ENCODE data around the gene TNS3.

Gene TNS3

DNA sequence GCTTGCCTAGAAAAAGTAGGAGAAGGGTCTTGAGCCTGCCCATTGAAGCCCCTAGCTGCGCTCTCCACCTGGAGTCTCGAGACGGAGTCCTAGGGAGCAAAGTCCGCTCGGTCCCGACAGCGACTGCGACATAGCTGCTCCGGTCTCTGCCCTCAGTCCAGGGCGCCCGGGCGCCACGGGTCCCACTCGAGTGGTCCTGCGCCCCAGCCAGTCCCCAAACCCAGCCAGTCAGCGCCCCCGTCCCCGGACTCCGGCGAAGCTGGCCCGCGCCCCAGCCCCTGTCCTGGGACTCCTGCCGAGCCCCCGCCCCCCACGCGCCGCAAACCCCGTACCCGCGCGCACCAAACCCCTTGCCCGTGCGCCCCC lies 490 bp downstream of the TNS3 start:
- no peak for DNase-seq (ENCODE audit: low spot score)

DNA sequence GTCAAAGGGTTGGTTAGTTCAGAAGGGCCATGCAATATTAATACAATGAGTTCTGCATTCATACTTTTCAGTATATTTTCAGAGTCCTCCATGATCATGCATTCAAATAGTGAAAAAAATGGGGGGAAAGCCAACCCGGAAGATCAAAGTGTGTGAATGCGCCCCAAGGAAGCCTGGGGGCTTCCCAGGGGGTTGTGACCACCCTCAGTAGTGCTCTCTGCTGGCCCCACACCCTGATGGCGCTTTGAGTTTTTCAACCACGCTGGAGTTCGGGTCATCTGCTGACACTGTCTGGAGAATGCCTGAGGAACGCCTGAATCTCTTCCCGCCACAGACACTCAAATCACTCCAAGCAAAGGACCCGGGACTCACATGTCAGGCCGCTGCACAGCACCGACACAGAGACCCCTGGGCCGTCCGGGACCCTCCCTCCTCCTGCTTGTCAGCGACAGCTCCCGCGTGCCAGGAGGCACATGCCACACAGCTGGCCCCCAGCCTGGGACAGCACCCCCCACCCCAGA lies 1.0 kb downstream of the TNS3 start:
- DNase-seq (ENCODE audit: low spot score), result no peak

DNA sequence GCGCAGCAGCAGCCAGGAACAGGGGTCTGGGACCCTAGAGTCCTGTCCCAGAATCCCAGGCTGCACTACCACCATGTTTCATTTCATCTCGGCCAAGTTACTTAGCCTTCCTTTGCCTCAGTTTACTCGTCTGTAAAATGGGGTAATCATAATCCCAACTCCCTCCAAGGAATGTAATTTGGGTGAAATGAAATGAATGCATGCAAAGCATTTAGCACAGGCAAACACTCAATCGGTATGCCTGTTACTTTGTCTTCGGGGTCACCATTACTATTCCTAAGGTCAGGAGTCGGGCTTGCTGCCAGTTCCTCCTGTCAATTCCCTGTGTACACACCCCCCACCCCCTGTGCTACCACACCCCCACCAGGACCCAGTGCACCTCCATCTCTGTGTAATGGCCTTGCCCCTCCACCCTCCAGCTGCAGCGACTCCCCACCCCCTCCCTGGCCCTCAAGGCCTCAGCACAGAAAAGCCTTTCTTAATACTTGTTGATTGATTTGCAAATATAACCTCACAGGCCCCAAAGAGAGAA lies 1.7 kb downstream of the TNS3 start:
- no peak for DNase-seq (ENCODE audit: low spot score)

DNA sequence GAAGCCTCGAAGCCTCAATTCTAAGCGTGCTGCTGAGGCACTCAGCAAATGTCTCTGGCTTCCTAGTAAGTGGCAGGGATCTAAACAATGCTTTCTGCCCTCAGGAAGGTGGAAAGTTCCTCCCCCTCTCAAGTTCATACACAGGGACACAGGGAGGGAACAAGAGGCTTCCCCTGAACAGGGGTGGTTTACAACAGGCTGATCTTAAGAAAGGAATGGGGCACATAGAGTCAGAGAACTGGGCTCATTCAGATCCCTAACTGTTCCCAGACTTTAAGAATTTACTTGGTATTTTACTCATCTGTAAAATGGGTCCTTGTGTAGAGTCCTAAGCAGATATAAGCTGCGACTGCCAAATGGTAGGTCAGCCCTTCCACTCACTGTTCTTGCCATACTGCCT lies 2.5 kb downstream of the TNS3 start:
- no peak for DNase-seq (ENCODE audit: low spot score)

DNA sequence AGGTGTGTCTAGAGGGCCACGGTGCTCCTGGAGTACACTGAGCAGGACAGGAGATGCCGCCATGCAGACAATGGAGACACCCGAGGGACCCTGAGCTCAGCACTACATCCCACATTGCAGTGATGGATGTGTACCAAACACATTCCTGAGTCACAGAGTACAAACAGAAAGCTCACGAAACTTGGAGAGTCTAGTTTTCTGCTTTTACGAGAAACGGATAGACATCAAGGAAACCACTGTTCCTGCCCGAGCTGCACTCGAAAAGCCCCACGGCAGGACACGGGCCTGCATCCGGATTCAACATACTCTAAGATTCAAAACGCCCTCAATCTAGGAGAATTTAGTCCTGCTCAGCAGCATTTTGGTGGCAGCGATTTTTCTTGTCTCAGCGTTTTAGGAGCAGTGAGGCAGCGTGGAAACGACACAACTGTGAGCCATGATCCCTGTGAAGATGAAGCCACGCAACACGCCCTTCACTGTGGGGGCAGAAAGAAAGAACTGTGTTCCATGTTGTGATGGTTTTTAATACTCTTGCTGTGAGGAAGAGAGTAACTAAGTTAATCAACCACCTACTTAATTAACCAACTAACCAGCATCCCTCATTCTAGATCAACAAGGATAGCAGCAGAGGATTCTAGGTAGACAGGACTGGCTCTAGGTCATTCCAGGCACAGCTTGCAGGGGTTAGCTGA lies 3.2 kb downstream of the TNS3 start:
- DNase-seq (ENCODE audit: low spot score), result no peak

DNA sequence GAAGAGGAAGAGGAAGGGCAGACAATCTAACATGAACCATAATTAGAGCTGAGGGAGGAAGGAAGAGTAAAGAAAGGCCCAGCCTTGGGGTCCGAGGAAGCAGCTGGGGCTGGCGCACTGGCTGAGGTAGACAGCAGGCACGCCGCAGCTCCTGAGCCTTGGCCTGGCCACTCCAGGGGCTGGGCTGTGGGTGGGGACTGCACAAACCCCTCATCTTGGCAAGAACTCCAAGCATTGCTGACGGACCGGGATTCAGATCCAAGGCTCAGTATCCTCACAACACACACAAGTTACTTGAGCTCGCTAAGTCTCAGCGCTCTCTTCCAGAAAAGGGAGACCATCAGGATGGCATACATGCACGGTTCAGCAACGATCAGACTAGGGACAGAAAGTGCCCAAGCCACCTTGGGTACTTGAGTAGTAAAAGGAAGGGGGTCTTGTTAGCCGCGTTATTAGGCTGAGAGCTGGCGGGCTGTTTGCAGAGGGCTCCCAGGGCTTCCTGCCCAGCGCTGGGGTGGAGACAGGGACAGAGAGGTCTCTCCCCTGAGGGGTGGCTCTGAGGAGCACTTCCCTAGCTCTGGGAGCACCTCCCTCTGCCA lies 4.5 kb downstream of the TNS3 start:
- peak; percentile 82 for DNase-seq (ENCODE audit: low spot score)

DNA sequence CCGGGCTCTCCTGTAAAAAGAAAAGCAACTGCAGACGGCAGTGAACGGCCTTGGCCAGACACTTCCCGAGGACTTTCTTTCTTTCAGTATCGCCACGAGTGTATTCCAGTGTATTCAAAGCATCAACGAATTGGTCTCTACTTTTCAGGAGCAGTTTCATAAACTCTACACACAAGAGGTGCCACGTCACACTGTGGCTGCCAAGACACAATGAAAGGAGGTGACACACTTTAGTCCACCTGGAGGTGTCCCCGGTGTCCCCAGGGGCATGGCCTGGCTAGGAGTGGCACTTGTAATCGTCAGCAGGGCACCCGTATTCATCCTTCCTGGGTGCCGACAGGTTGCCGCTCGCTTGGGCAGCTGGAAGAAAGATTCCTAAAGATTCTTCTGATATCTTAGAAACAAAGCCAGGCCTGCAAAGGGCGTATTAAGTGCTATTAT lies 5.0 kb downstream of the TNS3 start:
- DNase-seq (ENCODE audit: low spot score), result no peak

DNA sequence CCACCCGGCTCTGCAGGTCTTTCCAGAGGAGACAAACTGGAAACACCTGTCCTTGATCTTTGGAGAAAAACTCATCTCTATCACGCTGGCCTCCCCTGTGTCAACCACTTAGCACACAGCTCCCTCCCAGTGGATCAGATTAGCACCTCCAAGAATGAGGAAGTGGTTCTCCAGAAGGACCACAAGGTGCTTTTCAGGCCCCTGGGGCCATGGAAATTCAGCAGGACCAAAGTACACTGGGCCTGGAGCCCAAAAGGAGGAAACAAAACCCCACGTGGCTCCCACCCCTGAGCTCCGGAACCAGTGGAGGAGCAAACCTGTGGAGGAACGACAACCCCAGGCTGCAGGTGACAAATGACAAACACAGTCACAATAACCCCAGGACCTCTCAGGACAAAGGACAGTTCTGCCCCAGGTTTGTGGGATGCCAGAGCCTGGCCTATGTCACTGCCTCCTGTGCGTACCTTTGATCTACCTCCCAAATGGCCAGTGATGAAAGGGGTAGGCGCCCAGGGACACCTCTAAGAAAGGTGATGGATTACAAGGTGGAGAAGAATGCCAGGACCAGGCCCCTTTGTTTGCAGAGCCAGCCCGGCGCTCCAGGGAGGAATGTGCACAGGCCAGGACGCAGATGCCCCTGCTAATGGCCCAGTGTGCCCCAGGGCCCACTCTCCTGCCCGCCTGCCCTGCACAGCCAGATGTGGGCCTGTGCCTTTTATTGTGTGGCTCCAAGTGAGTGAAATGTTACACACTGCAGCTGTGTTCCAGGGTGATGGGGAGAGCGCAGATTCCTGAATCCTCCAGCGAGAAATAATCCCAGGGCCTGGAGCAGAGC lies 5.7 kb downstream of the TNS3 start:
- DNase-seq (ENCODE audit: low spot score), result peak; percentile 90

DNA sequence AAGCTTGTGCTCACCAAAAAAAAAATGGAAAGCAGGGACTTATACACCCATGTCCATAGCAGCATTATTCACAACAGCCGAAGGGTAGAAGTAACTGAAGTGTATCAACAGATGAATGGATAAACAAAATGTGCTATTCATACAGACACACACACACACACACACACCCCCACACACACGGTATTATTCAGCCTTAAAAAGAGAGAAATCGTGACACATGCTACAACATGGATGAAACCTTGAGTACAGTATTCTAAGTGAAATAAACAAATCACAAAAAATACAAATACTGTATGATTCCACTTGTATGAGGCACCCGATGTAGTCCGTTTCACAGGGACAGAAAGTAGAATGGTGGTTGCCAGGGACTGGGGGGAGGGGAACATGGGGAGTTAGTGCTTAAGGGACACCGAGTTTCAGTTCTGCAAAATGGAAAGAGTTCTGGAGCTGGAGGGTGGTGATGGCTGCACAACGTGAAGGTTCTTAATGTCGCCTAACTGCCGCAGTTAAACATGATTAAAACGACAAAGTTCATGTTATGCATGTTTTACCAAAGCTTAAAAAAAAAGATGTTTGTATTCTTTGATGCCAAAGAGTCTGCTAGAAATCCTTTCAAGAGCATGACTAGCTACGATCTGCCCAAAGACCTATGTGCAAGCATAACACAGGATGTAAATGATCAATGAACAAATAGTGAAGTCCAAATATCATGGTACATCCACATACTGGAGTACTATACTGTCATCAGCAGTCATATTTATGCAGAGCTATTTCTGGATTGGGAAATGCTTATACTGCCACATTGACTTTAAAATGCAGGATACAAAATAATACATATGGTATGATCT lies 7.2 kb downstream of the TNS3 start:
- no peak for DNase-seq (ENCODE audit: low spot score)

DNA sequence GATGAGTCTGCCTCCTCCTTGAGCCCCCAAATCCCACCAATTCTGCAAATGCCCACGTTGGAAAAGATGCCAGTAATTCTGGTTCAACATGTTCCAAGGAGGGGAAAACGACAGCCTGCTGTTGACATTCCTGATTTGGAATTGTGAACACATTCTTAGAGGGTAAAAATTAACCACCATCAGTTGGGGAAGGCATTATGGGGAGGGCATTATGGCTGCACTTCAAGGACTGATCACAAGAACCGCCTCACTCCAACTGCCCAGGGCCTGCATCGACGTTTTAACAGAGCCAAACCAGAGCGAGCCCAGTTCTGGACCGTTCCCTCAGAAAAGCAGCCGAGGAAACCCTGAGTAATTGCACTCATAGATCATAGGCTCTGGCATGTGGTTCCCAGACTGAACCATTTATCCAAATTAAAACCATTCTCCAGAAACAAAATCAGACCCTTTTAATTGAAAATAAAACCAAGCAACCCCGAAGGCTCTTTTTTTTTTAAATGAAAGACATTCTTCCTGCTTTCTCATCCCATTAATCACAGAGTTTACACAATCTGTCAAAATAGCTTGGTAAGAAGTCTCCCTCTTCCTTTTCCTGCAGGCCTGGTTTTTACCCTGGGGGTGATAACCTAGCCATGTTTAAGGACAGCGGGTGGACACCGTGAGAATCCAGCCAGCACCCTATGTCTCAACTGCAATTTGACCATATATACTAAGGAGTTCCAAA lies 8.0 kb downstream of the TNS3 start:
- DNase-seq (ENCODE audit: low spot score), result no peak

DNA sequence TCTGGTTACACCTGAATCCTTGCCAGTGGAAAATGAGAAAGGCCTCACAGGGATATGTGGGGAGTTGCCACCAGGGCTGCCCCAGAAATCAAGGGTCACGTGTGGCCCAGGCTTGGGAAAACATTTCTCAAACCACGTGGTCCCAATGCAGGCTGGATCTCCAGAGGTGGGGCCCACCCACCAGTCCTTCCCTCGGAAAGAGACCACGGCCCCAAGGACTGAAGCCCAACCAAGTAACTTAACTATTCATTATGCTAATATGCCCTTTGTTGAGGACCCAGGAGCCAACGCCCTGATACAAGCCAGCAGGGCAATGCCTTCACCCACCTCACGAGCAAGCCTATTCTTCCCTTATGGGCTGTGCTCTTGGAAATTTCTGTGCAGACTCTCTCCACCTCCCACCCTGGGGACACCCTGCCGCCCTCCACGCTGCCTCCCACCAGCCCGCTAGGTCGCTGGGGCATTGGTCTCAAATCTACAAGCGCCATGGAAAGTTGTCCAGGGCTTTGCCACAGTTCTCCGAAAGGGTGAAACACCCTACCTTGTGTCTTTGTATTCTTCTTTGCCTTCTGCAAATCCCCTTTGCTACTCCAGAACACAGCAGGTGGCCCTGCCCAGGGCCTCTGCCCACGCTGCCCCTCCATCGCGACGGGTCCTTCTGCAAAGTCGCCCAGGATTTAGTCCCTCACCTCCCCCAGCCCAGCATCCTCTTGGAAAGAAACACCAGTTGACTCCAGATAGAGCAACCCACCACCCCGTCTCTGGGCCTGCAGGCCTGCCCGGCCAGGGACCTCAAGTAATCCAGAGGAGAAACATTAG lies 8.8 kb downstream of the TNS3 start:
- no peak for DNase-seq (ENCODE audit: low spot score)

DNA sequence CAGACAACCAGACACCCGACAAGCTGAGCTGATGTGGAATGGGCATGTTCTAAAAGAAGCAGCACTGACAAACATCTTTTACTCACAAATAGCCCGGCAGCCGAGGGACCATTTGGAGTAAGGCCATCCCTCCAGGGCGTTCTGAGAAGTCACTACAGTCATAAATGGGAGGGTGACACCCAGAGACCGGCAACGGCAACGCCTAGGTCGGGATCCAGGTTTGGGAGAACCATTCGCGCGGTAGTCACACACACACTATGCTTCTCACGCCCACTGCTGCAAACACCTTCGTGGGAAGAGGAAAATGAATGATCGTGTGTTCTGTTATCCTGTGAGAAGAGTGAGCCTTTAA lies 9.8 kb downstream of the TNS3 start:
- DNase-seq (ENCODE audit: low spot score), result no peak

DNA sequence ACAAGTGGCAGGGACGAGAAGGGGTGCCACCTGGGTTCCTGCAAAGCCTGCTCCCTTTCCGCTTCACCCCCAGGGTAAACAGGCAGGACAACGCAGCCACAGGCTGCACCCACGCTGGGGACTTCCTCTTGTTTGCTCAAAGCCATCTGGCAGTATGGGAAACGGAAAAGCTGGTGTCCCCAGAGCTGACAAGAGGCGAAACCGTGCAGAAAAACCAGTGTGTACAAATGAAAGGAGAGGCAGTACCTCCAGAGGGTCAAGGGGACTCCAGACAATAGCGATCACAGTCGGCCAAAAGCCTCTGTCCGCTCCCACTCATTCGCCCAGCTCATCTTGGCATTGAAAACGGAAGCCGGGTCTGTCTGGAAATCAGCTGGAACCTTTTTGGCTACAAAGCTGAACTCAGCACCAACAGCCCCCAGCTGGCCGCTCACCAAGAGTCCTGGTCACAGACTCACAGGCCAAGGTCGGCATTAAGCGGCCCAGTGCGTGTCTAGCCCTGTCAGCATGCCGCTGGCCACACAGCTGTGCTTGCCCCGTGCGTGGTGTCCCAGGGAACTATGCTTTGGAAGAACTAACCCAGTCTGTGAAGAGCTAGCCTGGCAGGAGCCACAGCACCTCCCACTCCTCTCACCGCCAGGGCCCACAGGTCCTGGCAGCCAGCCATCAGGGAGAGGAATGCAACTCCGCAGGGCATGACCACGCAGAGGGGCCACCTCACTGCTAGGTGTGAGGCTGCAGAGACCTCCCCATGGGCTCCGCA lies 10.4 kb downstream of the TNS3 start:
- peak; percentile 77 for DNase-seq (ENCODE audit: low spot score)

DNA sequence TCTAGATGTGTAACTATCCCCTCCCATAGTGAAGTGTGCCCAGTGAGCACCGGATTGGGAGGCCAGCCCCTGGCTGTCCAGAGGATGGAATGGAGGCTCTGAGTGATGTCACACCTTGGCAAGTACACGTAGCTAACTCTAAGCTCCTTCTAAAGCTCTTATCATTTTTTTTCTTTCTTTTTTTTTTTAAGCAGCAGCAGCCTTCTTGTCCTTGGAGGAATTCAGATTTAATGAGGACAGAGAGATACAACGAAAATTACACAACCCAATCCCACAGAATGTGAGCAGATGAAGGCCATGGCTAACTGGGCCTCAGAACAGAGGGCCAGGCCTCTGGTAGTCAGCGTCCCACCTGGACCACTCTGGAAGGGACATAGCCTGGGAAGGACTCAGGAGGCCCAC lies 11.3 kb downstream of the TNS3 start:
- no peak for DNase-seq (ENCODE audit: low spot score)

DNA sequence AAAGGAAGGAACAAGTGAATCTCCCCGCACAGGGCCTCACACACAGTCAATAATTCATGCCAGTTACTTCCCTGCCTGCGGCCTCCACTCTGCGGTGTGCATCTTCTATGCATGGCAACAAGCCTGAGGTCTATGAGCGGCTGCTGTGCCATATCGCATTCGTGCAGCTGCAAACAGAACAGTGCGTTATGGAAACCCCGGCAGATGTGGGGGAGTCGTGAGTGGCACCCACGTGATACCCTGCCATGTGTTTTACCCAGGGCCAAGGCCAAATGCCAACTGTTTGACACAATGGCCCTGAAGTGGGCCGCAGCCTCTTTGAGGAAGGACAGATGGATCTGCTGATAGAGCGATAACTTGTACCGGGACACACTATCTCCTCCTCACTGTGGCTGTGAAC lies 13.4 kb downstream of the TNS3 start:
- no peak for DNase-seq (ENCODE audit: low spot score)

DNA sequence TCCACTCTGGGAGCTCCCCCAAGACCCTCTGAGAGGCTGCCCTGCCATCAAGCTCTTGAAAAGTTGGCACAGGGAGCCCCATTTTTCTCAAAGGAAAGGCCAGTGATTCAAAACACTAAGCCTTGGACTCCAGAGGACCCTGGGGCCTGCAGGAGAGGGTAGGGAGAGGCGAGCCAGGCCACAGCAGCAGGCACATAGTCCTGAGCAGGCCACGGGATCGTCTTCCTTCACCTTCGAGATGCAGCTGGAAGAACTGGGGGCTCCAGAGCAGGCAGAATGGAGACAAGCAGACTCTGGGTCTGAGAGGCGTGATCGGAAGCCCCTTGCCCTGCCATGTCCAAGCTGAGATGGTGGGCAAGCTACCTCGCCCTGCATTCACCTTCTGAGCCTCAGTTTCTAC lies 13.9 kb downstream of the TNS3 start:
- DNase-seq (ENCODE audit: low spot score), result no peak

DNA sequence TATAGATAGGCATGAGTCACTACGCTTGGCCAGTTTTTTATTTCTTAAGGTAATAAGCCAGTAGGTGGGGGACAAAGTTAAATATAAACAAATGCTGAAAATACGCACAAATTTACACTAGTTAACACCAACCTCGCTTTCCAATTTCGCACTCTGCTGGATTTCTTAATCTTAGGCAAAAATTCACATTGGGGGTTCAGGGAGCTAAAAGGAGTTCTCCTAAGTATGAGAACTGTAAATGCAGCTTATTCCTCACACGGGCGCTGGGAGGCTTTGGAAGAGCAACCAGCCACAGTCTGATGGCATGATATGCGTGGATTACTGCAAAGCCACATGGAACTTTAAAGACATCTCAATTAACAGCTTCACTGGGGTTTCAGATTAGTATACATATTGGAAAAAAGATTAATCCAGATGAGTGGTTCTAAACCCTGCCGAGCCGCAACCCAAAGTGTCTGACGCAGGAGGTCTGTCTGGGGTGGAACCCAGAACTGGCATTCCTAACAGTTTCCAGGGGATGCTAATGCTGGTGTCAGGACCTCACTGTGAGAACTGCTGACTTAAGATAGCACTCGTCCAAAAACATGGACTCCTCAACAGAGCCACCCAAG lies 16.2 kb downstream of the TNS3 start:
- DNase-seq (ENCODE audit: low spot score), result no peak

DNA sequence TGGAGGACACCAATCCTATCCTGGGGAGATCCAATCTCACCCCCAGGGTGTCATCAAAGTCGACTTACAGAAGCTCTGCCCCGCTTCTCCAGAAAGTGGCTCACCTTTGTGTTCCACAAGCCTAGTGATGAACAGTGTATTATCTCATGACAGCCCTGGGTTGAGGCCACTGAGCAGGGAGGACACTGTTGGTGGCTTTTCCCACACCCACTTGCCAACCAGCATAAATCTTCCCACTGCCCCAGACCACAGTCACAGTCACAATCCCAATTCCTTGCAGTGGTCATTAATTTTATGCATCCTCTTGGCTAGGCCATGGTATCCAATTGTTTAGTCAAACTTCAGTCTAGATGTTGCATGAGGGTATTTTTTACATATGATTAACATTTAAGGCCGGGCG lies 18.4 kb downstream of the TNS3 start:
- DNase-seq (ENCODE audit: low spot score), result no peak

Measured in left forelimb (tissue), 1 donor.